ENCODE results near the gene MTX2. TPM values are rescaled to one million over a fixed set of nuclear protein-coding genes. Genes with fewer than 3 reads are reported as not detected.
"Not testable (repeated sequence)": the region's sequence is repeated elsewhere in the genome, so short reads cannot be mapped to it uniquely, and the experiment has no call there.

Gene MTX2
- total and polyA plus RNA-seq, 4 donors: 11.8 to 23.5 (median 12.7) TPM

DNA sequence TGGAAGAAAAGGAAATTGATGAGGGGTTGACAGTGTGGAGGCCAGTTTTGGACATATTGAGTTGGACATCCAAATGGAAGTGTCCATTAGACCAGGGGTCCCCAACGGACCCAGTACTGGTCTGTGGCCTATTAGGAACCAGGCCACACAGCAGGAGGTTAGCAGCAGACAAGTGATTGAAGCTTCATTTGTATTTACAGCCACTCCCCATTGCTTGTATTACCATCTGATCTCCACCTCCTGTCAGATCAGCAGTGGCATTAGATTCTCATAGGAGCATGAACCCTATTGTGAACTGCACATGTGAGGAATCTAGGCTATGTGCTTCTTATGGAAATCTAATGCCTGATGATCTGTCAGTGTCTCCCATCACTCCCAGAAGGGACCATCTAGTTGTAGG is 99.1 kb downstream of the MTX2 start:
- H3K27me3 ChIP-seq (ENCODE audit: control insufficient read depth in 4 of 4, insufficient read depth in 4 of 4, low read length in 3 of 4): no peaks in the 10 kb centered on the region
- DNase-seq (ENCODE audit: low spot score): no peak

DNA sequence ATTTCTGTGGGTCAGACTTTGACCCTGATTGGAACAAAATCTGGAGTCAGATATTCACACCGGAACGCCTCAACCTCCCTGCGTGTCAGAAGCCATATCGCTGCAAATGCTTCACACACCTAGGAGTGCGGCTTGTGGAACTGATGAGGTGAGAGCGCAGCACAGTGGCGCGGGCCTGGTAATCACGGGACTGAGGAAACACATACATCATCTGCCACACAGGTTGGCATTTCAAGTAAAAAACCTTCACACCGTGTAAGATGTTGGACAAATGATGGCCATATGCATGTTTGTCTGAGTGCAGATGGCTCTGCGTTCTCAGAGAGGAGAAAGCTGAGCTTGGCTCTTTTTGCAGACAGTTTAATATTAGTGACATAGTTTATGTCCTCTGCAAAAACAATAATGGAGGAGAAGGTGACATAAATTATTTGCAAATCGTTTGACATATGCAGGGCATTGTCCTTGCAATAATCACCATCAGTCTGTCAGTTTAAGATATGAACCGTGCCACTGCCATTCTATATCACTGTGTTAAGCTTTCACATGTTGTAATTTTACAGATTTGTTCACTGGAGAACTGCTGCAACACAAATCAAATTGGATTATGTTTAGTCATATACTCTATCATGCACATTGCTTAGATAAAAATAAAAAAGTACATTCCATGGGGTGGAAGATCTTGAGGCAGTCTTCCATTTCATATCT is 101.4 kb downstream of the MTX2 start:
- no peaks in the 10 kb centered on the region for H3K27me3 ChIP-seq (ENCODE audit: control insufficient read depth in 4 of 4, insufficient read depth in 4 of 4, low read length in 3 of 4)
- TF ChIP-seq HNF4A (conservative IDR thresholded peaks at IDR 0.05): no peak
- peaks cover 0 to 2% (median 0%) of the 10 kb centered on the region in 4 donors for H3K9me3 ChIP-seq (ENCODE audit: control insufficient read depth in 4 of 4, low read length in 3 of 4)
- H3K36me3 ChIP-seq (ENCODE audit: control insufficient read depth in 4 of 4, insufficient read depth in 3 of 4, low read depth in 1 of 4, low read length in 3 of 4): no peaks in the 10 kb centered on the region
- WGBS: 76% methylated on average over 13 of the region's 13 CpGs
- H3K27ac ChIP-seq (ENCODE audit: low read depth in 1 of 2, low read length in 2 of 2): no peak overlapping the region
- no peak overlapping the region for H3K9ac ChIP-seq (ENCODE audit: low read depth in 1 of 2, low read length in 2 of 2)
- H3K4me1 ChIP-seq (ENCODE audit: control insufficient read depth in 4 of 4, insufficient read depth in 4 of 4, low read length in 3 of 4): no peaks in the 10 kb centered on the region
- DNase-seq (ENCODE audit: low spot score): no peak
- H3K4me3 ChIP-seq (ENCODE audit: low read depth in 1 of 3, low read length in 3 of 3): no peak overlapping the region

More for the DNA sequence above, 99.1 kb downstream of the MTX2 start:
- Histone ChIP-seq H3K9me3 (ENCODE audit: control insufficient read depth in 4 of 4, low read length in 3 of 4) (peaks cover 0 to 4% (median 0%) of the 10 kb centered on the region in 4 donors), H3K4me3 (ENCODE audit: low read depth in 1 of 3, low read length in 3 of 3) (no peak overlapping the region), H3K4me1 (ENCODE audit: control insufficient read depth in 4 of 4, insufficient read depth in 4 of 4, low read length in 3 of 4) (no peaks in the 10 kb centered on the region), H3K9ac (ENCODE audit: low read depth in 1 of 2, low read length in 2 of 2) (no peak overlapping the region), H3K27ac (ENCODE audit: low read depth in 1 of 2, low read length in 2 of 2) (no peak overlapping the region), H3K36me3 (ENCODE audit: control insufficient read depth in 4 of 4, insufficient read depth in 3 of 4, low read depth in 1 of 4, low read length in 3 of 4) (no peaks in the 10 kb centered on the region)
- whole genome bisulfite sequencing: 78% methylated on average over 1 of the region's 1 CpG
- TF ChIP-seq RXRA (IDR thresholded peaks at IDR 0.05) (no peak), JUND (IDR thresholded peaks at IDR 0.05) (no peak), SP1 (IDR thresholded peaks at IDR 0.05) (no peak), YY1 (IDR thresholded peaks at IDR 0.05) (no peak), NR2F2 (IDR thresholded peaks at IDR 0.05) (no peak)
- TF ChIP-seq, protein P1, sequence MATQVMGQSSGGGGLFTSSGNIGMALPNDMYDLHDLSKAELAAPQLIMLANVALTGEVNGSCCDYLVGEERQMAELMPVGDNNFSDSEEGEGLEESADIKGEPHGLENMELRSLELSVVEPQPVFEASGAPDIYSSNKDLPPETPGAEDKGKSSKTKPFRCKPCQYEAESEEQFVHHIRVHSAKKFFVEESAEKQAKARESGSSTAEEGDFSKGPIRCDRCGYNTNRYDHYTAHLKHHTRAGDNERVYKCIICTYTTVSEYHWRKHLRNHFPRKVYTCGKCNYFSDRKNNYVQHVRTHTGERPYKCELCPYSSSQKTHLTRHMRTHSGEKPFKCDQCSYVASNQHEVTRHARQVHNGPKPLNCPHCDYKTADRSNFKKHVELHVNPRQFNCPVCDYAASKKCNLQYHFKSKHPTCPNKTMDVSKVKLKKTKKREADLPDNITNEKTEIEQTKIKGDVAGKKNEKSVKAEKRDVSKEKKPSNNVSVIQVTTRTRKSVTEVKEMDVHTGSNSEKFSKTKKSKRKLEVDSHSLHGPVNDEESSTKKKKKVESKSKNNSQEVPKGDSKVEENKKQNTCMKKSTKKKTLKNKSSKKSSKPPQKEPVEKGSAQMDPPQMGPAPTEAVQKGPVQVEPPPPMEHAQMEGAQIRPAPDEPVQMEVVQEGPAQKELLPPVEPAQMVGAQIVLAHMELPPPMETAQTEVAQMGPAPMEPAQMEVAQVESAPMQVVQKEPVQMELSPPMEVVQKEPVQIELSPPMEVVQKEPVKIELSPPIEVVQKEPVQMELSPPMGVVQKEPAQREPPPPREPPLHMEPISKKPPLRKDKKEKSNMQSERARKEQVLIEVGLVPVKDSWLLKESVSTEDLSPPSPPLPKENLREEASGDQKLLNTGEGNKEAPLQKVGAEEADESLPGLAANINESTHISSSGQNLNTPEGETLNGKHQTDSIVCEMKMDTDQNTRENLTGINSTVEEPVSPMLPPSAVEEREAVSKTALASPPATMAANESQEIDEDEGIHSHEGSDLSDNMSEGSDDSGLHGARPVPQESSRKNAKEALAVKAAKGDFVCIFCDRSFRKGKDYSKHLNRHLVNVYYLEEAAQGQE (IDR thresholded peaks at IDR 0.05): no peak
- TF ChIP-seq, protein P2, sequence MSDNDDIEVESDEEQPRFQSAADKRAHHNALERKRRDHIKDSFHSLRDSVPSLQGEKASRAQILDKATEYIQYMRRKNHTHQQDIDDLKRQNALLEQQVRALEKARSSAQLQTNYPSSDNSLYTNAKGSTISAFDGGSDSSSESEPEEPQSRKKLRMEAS (IDR thresholded peaks at IDR 0.05): no peak
- TF ChIP-seq, protein P3, sequence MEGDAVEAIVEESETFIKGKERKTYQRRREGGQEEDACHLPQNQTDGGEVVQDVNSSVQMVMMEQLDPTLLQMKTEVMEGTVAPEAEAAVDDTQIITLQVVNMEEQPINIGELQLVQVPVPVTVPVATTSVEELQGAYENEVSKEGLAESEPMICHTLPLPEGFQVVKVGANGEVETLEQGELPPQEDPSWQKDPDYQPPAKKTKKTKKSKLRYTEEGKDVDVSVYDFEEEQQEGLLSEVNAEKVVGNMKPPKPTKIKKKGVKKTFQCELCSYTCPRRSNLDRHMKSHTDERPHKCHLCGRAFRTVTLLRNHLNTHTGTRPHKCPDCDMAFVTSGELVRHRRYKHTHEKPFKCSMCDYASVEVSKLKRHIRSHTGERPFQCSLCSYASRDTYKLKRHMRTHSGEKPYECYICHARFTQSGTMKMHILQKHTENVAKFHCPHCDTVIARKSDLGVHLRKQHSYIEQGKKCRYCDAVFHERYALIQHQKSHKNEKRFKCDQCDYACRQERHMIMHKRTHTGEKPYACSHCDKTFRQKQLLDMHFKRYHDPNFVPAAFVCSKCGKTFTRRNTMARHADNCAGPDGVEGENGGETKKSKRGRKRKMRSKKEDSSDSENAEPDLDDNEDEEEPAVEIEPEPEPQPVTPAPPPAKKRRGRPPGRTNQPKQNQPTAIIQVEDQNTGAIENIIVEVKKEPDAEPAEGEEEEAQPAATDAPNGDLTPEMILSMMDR (IDR thresholded peaks at IDR 0.05; ENCODE audit: low read depth, low read length, missing input control): no peak

DNA sequence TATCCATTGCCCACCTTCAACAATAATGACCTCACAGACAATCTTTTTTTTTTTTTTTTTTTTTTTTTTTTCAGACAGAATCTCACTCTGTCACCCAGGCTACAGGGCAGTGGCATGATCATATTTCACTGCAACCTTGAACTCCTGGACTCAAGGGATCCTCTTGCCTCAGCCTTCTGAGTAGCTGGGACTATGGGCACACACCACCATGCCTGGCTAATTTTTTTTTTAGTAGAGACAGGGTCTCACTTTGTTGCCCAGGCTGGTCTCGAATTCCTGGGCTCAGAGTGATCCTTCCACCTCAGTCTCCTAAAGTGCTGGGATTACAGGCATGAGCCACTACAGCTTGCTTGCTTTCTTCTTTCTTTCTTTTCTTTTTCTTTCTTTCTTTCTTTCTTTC is 103.9 kb downstream of the MTX2 start:
- not testable (repeated sequence) for H3K36me3 ChIP-seq (ENCODE audit: control insufficient read depth in 4 of 4, insufficient read depth in 3 of 4, low read depth in 1 of 4, low read length in 3 of 4); H3K4me3 ChIP-seq (ENCODE audit: low read depth in 1 of 3, low read length in 3 of 3); H3K27ac ChIP-seq (ENCODE audit: low read depth in 1 of 2, low read length in 2 of 2); H3K9me3 ChIP-seq (ENCODE audit: control insufficient read depth in 4 of 4, low read length in 3 of 4); H3K9ac ChIP-seq (ENCODE audit: low read depth in 1 of 2, low read length in 2 of 2); H3K27me3 ChIP-seq (ENCODE audit: control insufficient read depth in 4 of 4, insufficient read depth in 4 of 4, low read length in 3 of 4); H3K4me1 ChIP-seq (ENCODE audit: control insufficient read depth in 4 of 4, insufficient read depth in 4 of 4, low read length in 3 of 4); DNase-seq (ENCODE audit: low spot score)
- 90% methylated on average over 1 of the region's 1 CpG for WGBS

All from liver (tissue), 9 donors.